ENCODE measurements around the gene FOXK1.
"Not testable (repeated sequence)": the region's sequence is repeated elsewhere in the genome, so short reads cannot be mapped to it uniquely, and the experiment has no call there.

FOXK1 gene

DNA sequence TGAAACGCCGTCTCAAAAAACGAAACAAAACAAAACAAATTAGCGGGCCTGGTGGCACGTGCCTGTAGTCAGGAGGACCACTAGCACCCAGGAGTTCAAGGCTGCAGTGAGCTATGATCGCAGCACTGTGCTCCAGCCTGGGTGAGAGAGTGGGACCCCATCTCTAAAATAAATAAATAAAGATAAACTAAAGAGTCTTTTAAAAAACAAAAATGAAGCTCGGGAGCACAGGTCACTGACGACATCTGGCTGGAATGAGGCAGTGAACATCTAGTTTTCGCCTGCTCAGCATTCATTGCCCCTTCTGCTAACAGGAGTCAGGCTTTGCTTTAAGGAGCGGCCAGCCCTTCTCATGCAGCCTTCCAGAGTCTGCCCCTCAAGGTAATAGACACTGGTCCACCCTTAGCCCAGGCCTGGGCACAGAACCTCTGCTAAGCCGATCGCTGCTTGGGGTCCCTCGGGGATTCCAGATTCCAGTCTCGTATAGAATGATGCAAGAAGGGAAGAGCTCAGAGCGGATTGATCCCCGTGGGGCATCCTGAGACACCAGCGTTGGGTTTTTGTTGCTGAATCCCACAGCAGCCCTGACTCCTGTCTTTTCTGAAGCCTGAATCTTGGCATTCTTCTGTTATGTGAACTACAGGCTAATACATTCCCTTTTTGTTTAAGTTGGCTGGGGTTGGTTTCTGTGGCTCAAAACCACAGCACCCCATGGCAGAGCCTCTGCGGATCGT is 14.2 kb upstream of the FOXK1 start:
- DNase-seq (ENCODE audit: low read depth) = no peak

DNA sequence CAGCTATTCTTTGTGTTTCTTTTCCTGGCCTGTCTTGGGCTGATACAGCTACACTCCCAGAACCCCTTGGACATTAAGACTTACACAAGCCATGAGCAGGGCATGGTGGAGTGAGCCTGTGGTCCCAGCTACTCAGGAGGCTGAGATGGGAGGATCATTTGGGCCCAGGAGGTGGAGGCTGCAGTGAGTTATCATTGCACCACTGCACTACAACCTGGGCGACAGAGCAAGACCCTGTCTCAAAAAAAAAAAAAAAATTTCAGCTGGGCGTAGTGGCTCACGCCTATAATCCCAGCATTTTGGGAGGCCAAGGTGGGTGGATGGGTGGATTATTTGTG is 13.6 kb upstream of the FOXK1 start:
- no peak for DNase-seq (ENCODE audit: low read depth)

DNA sequence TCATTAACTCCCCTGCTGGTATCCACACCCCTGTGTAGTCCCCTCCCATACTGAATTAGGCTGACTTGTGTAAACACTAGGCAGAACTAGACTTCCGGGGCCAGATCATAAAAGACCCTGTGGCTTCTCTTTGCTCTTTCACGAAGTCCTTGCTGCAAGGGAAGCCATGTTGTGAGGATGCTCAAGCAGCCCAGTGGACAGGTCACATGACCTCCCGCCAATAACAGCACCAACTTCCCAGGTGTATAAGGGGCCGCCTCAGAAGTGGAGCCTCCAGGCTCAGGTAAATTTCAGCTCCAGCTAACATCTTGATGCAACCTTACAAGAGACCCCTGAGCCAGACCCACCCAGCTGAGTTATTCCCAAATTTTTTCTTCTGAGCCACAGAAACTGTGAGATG is 11.3 kb upstream of the FOXK1 start:
- no peak for DNase-seq (ENCODE audit: low read depth)

DNA sequence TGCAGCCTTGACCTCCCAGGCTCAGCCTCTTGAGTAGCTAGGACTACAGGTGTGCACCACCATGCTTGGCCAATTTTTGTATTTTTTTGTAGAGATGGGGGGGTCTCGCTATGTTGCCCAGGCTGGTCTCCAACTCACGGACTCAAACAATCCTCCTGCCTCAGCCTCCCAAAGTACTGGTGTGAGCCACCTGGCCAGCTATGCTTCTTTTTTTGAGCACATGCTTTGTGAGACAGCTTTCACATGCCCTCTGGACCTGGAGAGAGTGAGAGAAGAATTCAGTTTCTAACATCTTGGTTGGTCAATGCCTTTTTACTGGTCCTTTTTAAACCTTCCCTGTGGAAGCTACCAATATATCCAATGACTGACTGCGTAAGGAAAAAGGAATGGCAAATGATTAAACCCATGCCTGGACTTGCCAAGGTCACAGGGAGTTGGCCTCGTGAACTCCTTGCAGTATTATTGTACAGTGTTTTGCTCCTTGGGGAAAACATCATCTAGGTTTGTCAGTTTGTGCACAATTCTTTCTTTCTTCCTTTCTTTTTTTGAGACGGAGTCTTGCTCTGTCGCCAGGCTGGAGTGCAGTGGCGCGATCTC is 6.2 kb upstream of the FOXK1 start:
- DNase-seq (ENCODE audit: low read depth) = no peak

DNA sequence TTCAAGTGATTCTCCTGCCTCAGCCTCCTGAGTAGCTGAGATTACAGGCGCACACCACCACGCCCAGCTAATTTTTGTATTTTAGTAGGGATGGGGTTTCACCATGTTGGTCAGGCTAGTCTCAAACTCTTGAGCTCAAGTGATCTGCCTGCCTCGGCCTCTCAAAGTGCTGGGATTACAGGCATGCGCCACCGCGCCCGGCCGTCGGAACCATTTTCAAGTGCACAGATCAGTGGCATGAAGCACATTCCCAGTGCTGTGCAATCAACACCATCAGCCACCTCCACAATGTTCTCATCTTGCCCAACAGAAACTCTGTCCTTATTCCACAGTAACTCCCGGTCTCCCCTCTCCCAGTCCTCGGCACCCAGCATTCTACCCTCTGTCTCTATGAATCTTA is 4.6 kb upstream of the FOXK1 start:
- not testable (repeated sequence) for DNase-seq (ENCODE audit: low read depth)

DNA sequence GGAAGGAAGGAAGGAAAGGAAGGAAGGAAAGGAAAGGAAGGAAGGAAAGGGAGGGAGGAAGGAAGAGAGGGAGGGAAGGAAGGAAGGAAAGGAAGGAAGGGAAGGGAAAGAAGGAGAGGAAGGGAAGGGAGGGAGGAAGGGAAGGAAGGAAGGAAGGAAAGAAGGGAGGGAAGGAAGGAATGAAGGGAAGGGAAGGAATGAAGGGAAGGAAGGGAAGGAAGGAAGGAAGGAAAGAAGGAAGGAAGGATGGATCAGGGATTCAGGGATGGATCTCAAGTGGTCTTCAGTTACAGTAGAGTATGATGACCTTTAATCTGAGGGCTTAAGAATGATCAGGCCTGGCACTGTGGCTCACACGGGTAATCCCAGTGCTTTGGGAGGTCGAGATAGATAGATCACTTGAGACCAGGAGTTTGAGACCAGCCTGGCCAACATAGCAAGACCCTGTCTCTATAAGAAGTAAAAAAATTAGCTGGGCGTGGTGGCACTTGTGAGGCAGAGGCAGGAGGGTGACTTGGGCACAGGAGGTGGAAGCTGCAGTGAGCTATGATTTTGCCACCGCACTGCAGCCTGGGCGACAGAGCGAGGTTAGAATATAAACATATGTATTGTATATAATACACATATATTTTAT is 760 bp upstream of the FOXK1 start:
- no peak for DNase-seq (ENCODE audit: low read depth)

DNA sequence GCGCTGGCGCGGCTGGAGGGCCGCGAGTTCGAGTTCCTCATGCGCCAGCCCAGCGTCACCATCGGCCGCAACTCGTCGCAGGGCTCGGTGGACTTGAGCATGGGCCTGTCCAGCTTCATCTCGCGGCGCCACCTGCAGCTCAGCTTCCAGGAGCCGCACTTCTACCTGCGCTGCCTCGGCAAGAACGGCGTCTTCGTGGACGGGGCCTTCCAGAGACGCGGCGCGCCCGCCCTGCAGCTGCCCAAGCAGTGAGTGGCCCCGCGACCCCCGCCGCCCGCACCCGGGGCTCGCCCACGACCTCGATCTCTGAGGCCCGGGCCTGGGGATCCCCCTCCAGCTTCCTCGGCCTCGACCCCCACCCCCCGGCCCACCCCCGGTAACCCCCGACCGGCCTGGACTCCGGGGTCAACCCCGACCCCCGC is 537 bp downstream of the FOXK1 start:
- DNase-seq (ENCODE audit: low read depth) = peak; percentile 21

DNA sequence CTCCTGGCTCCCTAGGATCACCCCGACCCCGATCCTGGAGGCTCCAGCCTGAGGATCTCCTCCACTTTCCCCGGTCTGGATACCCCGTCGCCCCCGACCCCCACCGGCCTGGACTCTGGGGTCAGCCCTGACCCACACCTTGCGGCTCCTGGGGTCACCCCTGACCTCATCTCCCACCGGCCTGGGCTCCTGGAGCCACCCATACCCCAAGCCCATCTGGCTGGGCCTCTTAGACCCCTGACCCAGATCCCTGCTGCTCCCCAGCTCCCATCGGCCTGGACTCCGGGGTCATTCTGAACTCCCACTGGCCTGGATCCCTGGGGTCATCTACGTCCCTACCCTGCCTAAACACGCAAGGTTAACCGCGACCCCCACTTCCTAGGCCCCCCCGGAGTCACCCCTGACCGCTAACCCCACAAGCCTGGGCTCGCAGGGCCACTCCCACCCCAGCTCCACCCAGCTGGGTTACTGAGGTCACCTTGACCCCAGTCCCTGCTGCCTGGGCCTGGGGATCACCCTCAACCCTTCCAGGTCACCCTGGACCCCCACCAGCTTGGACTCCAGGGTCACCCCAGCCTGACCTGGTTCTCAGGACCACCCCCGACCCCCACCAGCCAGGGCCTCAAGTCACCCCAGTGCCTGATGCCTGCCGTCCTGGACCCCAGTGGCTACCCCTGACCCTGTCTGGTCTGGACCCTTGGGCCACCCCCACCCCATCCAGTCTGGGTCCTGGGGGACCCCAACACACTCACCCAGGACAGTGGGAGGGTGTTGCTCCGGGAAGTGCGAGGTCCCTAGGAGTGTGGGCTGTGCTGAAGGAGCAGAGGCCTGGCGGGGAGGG is 1.2 kb downstream of the FOXK1 start:
- DNase-seq (ENCODE audit: low read depth) = peak; percentile 7

DNA sequence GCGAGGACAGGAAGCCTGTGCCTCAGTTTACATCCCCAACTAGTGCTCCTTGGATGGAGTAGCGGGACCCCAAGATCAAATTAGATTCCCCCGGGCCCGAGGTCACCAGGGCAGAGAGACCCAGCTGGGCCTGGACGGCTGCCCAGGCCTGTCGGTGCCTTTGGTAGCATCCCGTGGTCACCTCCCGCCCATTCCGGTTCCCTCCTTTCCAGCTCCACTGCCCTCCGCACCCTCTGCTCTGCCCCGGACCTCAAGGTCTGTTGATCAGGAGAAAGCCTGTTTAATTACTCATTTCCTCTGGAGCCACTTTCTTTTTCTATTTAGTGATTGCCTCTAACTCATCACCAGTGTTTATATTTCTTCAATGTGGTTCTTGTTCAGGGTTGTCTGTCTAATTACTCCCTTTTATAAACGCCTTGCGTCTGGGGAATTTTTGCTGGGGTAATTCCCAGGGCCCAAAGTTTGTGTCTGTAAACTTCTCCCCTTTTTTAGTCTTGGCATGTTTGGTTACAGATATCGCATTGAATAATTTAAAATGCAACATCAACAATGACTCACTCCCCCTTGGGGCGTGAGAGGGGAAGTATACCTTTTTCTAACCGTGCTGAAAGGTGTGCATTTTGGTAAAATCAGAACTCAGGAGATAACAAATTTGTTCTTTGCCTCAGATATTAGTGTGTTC is 1.9 kb downstream of the FOXK1 start:
- DNase-seq (ENCODE audit: low read depth) = no peak

DNA sequence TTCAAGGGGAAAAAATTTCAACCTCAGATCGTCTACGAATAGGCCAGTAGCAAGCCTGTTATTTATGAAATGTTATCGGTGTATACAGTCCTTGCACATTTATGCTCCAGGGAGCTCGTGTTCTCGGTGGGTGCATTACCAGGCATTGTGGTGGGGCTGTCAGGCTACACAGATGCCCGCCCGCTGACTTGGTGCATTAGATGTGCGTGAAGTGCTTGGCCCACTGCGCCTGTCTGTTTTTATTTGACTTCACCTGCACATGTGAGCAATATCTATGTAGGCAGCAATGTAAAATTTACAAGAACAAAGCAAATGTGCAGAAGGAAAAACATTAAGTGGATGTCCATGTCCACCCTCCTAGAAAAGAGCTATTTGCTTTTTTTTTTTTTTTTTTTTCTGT is 2.8 kb downstream of the FOXK1 start:
- DNase-seq (ENCODE audit: low read depth) = no peak

DNA sequence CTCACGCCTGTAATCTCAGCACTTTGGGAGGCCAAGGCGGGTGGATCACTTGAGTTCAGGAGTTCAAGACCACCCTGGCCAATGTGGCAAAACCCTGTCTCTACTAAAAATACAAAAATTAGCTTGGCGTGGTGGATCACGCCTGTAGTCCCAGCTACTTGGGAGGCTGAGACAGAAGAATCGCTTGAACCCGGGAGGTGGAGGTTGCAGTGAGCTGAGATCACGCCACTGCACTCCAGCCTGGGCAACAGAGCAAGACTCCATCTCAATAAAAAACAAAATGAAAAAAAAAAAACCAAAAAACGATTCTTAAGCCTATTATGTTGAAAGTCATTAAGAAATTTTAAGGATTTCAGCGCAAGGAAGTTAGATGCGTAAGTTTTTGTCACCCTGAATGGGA is 3.6 kb downstream of the FOXK1 start:
- DNase-seq (ENCODE audit: low read depth) = not testable (repeated sequence)

DNA sequence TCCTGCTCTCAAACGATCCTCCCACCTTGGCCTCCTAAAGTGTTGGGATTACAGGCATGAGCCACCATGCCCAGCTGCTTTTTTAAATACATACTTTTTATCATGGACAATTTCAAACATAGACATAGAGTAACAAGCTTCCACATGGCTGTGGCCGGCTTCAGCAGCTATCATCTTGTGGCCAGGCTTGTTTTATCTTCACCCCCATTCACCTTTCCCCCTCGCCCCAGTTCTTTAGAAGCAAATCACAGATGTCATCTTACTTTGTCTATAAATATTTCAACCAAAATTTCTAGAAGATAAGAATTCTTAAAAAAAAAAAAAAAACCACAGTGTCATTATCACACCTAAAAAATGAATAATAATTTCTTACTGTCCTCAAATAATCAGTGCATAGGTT is 5.9 kb downstream of the FOXK1 start:
- no peak for DNase-seq (ENCODE audit: low read depth)

DNA sequence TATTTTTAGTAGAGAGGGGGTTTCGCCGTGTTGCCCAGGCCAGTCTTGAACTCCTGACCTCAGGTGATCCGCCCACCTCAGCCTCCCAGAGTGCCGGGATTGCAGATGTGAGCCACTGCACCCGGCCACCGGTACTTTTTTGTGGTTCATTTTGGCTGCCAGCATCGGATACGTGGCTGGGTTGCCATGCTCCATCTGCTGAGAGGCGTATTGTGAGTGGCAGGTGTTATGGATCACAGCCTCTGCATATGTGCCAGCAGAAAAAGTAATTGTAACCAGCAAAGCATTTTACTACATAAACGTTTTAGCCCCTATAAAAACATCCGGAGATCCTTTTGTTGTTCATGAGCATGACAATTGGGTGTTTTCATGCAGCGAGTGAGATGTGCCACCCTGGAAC is 7.1 kb downstream of the FOXK1 start:
- DNase-seq (ENCODE audit: low read depth) = no peak

DNA sequence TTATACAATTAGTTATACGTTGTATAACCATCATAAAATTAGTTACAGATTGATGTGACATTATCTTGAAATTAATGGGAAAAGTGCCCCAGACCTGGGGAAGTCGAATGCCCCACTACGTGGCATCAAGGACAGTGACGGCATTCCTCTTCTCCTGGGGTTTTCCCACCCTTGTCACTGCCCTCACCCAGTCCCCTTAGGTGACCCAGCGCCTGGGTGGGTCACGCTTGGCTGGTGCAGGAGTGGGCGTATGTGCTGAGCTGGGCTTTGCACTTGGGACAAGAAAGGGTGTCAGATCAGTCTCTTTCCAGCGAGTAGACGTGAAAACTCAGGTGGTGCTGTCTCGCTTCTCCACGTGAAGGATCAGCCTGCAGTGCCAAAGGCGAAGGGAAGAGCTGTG is 7.6 kb downstream of the FOXK1 start:
- DNase-seq (ENCODE audit: low read depth) = no peak

DNA sequence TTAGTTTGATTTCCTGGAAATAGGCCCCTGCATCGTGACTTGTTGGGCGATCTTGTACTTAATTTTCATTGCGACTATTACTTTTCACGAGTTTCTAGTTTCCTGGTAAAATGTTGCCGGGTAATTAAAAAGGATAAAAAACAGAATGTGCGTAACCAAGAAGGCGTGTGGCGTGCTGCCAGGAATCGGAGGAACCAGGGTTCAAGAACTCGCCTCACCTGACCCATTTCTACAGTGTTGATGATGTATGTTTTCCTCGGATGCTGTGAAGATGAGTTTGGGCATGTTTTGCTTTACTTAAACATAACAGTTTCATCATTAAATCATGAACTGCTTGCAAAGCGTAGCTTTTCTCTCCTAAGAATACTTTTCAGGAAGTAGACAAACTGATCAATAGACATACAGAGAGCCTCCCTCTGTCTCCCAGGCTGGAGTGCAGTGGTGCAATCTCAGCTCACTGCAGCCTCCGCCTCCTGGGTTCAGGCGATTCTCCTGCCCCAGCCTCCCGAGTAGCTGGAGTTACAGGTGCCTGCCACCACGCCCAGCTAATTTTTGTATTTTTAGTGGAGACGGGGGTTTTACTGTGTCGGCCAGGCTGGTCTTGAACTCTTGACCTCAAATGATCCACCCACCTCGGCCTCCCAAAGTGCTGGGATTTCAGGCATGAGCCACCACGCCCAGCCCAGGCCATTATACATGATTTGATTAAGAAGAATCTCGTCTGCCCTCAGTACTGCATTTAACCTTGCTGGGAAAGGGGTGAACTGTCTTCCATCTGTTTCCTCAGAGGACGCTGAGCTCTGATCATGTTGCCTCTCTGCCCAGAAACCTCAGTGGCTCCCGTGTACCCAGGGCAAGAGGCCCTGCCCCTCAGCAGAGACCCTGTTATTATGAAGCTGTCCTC is 9.1 kb downstream of the FOXK1 start:
- DNase-seq (ENCODE audit: low read depth) = no peak

DNA sequence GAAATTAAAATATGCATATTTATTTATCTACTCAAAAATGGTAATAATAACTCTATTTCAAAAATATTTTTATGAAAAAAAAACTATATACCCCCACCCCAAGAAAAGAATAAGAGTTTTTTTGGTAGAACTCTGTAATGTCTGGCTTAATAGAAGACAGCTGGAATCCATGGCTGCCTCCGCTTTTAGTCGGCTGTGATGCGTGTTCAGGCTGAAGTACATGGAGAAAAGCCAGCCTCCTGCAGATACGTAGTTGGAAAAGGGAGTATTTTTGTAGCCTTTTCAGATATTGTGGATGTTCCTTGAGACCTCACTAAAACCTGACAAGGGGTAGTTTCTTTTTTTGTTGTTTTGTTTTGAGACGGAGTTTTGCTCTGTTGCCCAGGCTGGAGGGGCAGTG is 10.0 kb downstream of the FOXK1 start:
- DNase-seq (ENCODE audit: low read depth) = no peak

DNA sequence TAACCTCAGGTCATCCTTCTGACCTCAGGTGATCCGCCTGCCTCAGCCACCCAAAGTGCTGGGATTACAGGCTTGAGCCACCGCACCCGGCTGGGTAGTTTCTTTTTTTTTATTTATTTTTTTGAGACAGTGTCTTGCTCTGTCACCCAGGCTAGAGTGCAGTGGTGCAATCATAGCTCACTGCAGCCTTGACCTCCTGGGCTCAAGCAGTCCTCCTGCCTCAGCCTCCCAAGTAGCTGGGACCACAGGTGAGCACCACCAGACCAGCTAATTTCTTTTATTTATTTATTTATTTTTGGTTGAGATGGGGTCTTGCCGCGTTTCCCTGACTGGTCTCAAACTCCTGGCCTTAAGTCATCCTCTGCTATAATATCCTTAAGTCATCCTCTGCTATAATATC is 10.5 kb downstream of the FOXK1 start:
- DNase-seq (ENCODE audit: low read depth) = not testable (repeated sequence)

DNA sequence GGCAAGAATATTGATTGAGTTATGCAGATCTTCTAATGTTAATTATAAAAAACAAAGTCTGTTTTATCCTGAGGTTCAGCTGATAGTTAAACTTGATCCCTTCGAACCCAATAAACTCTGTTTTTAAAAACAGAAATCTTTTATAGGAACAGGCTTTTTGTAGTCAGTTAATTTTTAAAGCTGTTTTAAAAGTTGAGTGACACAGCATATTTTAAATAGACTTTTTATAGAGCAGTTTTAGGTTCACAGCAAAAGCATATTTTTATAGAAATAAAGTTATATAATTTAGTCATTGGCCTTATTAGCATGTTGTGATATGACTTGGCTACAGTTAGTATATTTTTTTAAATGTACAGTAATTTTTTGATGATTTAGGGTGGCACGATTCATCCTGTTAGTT is 11.1 kb downstream of the FOXK1 start:
- no peak for DNase-seq (ENCODE audit: low read depth)

DNA sequence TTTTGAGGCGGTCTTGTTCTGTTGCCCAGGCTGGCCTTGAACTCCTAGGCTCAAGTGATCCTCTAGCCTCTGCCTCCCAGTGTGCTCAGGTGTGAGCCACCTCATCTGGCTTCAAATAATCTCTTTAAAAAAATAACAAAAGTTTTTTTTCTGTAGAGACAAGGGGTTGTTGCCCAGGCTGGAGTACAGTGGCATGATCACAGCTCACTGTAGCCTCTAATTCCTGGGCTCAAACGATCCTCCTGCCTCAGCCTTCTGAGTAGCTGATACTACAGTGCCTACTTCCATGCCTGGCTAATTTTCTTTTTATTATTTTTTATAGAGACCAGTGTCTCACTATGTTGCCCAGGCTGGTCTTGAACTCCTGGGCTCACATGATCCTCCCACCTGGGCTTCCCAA is 11.7 kb downstream of the FOXK1 start:
- DNase-seq (ENCODE audit: low read depth) = no peak

DNA sequence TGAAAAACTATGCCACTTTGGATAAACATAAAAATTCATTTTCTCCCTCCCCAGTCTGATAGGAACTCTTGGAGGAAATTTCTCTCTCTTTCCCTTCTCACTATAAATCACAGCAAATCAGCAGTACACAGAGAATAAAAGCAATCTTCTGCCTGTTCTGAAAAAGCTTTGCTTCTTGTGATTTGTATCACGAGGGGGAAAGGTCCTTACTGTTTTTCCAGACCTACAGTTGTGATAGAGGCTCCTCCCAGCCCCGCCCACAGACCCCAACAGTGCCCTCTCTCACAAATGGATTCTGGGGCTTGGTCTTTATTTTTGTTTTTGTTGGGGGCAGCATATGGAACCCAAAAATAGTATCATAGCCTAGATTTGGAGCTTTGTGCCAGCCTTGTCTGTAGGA is 12.2 kb downstream of the FOXK1 start:
- no peak for DNase-seq (ENCODE audit: low read depth)

DNA sequence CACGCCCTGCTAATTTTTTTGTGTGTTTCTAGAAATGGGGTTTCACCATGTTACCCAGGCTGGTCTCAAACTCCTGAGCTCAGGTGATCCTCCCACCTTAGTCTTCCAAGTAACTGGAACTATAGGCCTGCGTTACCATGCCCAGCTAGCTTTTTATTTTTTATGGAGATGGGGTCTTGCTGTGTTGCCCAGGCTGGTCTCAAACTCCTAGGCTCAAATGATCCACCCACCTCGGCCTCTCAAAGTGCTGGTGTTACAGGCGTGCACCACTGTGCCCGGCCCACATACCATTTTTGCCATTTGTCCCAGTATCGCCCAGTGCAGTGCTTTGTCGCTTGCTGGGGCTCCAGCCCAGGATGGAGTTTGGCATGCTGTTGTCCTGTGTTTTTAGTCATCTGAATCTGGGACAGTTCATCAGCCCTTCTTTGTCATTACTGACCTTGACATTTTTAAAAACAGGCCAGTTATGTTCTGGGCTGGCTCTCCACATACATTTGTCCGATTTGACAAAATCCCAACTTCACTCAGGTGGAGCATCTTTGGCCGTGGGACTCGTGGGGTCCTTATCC is 16.7 kb downstream of the FOXK1 start:
- DNase-seq (ENCODE audit: low read depth) = no peak

Data from stimulated activated CD8-positive, alpha-beta memory T cell treated with anti-CD3 and anti-CD28 coated beads, Interleukin-12 subunit alpha, Interleukin-12 subunit beta, amount 100 ng/mL, for 4 hours (primary cell).